ENCODE results near the gene HIVEP3.

HIVEP3 gene

GRCh38 chr1:41490911-41491310, 427.8 kb downstream of the HIVEP3 start:
- no peak for DNase-seq

- DNase-seq = no peak
Observed at GRCh38 chr1:41489561-41489960, 429.2 kb downstream of the HIVEP3 start.

- DNase-seq = no peak
Observed at GRCh38 chr1:41488040-41488951, 430.4 kb downstream of the HIVEP3 start.

GRCh38 chr1:41487126-41488039, 431.3 kb downstream of the HIVEP3 start:
- DNase-seq = no peak

- no peak for DNase-seq
Observed at GRCh38 chr1:41486371-41487125, 432.2 kb downstream of the HIVEP3 start.

- DNase-seq = no peak
Observed at GRCh38 chr1:41486053-41486370, 432.7 kb downstream of the HIVEP3 start.

GRCh38 chr1:41485605-41486004, 433.1 kb downstream of the HIVEP3 start:
- no peak for DNase-seq

GRCh38 chr1:41484402-41485241, 434.1 kb downstream of the HIVEP3 start, which contains the start of gene EDN2:
EDN2 (minus strand) TSS chr1:41484683; CDS start chr1:41484601, 82 bp downstream.
- no peak for DNase-seq

GRCh38 chr1:41483960-41484401, 434.7 kb downstream of the HIVEP3 start:
- no peak for DNase-seq

GRCh38 chr1:41483001-41483850, 435.5 kb downstream of the HIVEP3 start:
- DNase-seq = no peak

- DNase-seq = no peak
Observed at GRCh38 chr1:41482001-41482765, 436.5 kb downstream of the HIVEP3 start.

GRCh38 chr1:41481109-41481775, 437.5 kb downstream of the HIVEP3 start:
- DNase-seq = no peak

- no peak for DNase-seq
Observed at GRCh38 chr1:41480204-41481108, 438.3 kb downstream of the HIVEP3 start.

GRCh38 chr1:41479808-41480160, 438.9 kb downstream of the HIVEP3 start:
- DNase-seq = no peak

- no peak for DNase-seq
Observed at GRCh38 chr1:41479000-41479807, 439.5 kb downstream of the HIVEP3 start.

- no peak for DNase-seq
Observed at GRCh38 chr1:41478118-41478748, 440.5 kb downstream of the HIVEP3 start.

GRCh38 chr1:41476807-41477361, 441.8 kb downstream of the HIVEP3 start:
- DNase-seq = no peak
